Nephron (organoid): ENCODE data around the gene NDUFS8.

Experiments
- H3K27ac Mint-ChIP-seq, 3 experiments: 2 replicates each; pipeline ENCODE4 v1.8.0; 2020; ENCODE audit warnings: mixed read lengths in 3 of 3, mild to moderate bottlenecking in 2 of 3, moderate library complexity in 1 of 3
- H3K27me3 Mint-ChIP-seq: 2 replicates; pipeline ENCODE4 v1.8.0; 2021; ENCODE audit warnings: low read depth, mild to moderate bottlenecking, moderate library complexity, mixed read lengths
- H3K36me3 Mint-ChIP-seq: 2 replicates; pipeline ENCODE4 v1.8.0; 2020; ENCODE audit warnings: low read depth, mixed read lengths
- H3K4me1 Mint-ChIP-seq: 2 replicates; pipeline ENCODE4 v1.8.0; 2020; ENCODE audit warnings: mixed read lengths
- H3K4me3 Mint-ChIP-seq, 3 experiments: 2 replicates each; pipeline ENCODE4 v1.8.0; 2020; ENCODE audit warnings: mild to moderate bottlenecking in 3 of 3, mixed read lengths in 3 of 3, moderate library complexity in 2 of 3
- H3K9me3 Mint-ChIP-seq: 2 replicates; pipeline ENCODE4 v1.8.0; 2020; ENCODE audit warnings: mixed read lengths
- TF ChIP-seq, protein P1 (sequence below), 3 experiments: fragments of 200-600 bp; sonication (generic); IDR thresholded peaks; one replicate each; pipeline ENCODE4 v1.5.0; 2021; ENCODE audit warnings: antibody characterized with exemption in 3 of 3; ENCODE audit not compliant: unreplicated experiment in 3 of 3

The NDUFS8 gene

DNA sequence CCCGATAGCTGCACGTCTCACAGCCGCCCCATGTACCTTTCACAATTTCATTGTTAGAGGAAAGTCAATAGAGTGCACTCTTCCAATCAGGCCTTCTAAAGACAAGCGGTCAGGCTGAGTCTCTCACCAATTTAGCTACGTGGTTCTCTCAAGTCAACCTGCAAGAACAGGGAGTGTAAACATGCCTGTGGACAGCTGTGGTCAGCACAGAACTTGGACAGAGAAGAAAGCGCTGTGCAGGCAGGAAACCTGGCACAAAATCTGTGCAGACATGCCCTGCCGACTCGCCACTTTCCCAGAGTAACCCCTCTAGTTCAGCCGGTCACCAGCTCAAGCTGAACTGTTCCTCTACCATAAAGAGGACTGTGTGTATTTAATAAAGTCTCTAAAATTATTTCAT, 51.2 kb downstream of the NDUFS8 start:
- H3K9me3 Mint-ChIP-seq, result no peaks in the 10 kb centered on the region
- H3K27ac Mint-ChIP-seq, result peak overlapping the region in 1 of 3 experiments; percentile 13
- H3K4me3 Mint-ChIP-seq, result no peak overlapping the region
- TF ChIP-seq, protein P1, sequence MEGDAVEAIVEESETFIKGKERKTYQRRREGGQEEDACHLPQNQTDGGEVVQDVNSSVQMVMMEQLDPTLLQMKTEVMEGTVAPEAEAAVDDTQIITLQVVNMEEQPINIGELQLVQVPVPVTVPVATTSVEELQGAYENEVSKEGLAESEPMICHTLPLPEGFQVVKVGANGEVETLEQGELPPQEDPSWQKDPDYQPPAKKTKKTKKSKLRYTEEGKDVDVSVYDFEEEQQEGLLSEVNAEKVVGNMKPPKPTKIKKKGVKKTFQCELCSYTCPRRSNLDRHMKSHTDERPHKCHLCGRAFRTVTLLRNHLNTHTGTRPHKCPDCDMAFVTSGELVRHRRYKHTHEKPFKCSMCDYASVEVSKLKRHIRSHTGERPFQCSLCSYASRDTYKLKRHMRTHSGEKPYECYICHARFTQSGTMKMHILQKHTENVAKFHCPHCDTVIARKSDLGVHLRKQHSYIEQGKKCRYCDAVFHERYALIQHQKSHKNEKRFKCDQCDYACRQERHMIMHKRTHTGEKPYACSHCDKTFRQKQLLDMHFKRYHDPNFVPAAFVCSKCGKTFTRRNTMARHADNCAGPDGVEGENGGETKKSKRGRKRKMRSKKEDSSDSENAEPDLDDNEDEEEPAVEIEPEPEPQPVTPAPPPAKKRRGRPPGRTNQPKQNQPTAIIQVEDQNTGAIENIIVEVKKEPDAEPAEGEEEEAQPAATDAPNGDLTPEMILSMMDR (IDR thresholded peaks at IDR 0.05; ENCODE audit: unreplicated experiment in 3 of 3), result no peak
- H3K27me3 Mint-ChIP-seq, result no peaks in the 10 kb centered on the region
- peaks cover 15% of the 10 kb centered on the region for H3K4me1 Mint-ChIP-seq
- H3K36me3 Mint-ChIP-seq, result peaks cover 24% of the 10 kb centered on the region

DNA sequence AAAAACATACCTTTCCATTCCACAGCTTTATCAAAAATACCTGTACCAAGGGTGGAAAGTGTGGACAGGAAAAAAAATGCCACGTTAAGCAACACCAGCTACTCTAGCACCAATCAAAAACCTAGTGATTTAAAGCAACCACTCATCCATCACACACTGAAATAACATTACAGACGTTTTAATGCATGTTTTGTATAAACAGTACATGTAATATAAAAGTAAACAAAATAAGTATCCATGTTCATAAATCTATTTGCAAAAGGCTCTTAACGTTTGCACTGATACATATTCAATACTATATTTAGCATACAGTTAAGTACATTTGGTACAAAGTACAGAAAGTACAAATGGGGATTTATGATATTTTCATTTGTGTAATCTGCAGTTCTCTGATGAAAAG, 52.0 kb downstream of the NDUFS8 start:
- Mint-ChIP-seq H3K36me3 (peaks cover 21% of the 10 kb centered on the region), H3K4me1 (peaks cover 15% of the 10 kb centered on the region), H3K27me3 (no peaks in the 10 kb centered on the region), H3K4me3 (no peak overlapping the region), H3K27ac (peak overlapping the region in 1 of 3 experiments; percentile 33), H3K9me3 (no peaks in the 10 kb centered on the region)
- TF ChIP-seq, protein P1 (IDR thresholded peaks at IDR 0.05; ENCODE audit: unreplicated experiment in 3 of 3), result no peak

DNA sequence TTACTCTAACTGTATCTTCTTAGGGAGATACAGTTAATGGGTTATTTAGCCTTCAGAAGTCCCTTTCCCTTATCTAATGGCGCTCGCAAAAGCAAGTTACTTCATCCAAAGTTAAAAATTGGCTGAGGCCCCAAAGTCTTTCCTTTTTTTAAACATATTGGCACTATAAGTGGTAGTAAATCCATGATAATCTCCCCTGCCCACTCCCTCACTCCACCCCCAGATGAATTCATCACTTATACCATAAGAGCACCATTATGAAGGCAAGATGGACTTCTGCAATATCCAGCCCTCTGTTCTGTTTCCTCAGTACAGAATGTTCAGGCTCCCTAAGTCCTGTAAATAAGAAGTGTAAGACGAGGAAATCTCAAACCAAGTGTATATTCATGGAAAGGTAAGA, 53.0 kb downstream of the NDUFS8 start:
- Mint-ChIP-seq H3K36me3 (peaks cover 14% of the 10 kb centered on the region), H3K9me3 (no peaks in the 10 kb centered on the region), H3K4me1 (peaks cover 15% of the 10 kb centered on the region), H3K4me3 (no peak overlapping the region), H3K27me3 (no peaks in the 10 kb centered on the region), H3K27ac (no peak overlapping the region)
- TF ChIP-seq, protein P1 (IDR thresholded peaks at IDR 0.05; ENCODE audit: unreplicated experiment in 3 of 3), result no peak
